NCI-H187 treated with DMSO at 0.1 percent for 48 hours (cell line): Measurements from ENCODE around the gene KRT16.
"Not testable (repeated sequence)": the region's sequence is repeated elsewhere in the genome, so short reads cannot be mapped to it uniquely, and the experiment has no call there.

Experiments
- DNase-seq: peaks from one replicate; lab custom pipeline; 2025; lab: John Stamatoyannopoulos, UW

Gene KRT16

GRCh38 chr17:41647038-41647813, 34.7 kb upstream of the KRT16 start:
- no peak for DNase-seq

GRCh38 chr17:41642252-41643156, 29.9 kb upstream of the KRT16 start:
- DNase-seq = no peak

GRCh38 chr17:41640596-41640995, 28.0 kb upstream of the KRT16 start:
- DNase-seq = not testable (repeated sequence)

- DNase-seq = no peak
These were observed 27.2 kb upstream of the KRT16 start for GRCh38 chr17:41639492-41640473.

- DNase-seq = no peak
These were observed 26.4 kb upstream of the KRT16 start for GRCh38 chr17:41638941-41639340.

- no peak for DNase-seq
These were observed 25.6 kb upstream of the KRT16 start for GRCh38 chr17:41638194-41638593.

GRCh38 chr17:41636652-41637051, 24.1 kb upstream of the KRT16 start:
- no peak for DNase-seq

GRCh38 chr17:41635121-41636097, 22.8 kb upstream of the KRT16 start:
- no peak for DNase-seq

- no peak for DNase-seq
These were observed 22.1 kb upstream of the KRT16 start for GRCh38 chr17:41634639-41635038.

- DNase-seq = no peak
These were observed 21.1 kb upstream of the KRT16 start for GRCh38 chr17:41633556-41634199.

GRCh38 chr17:41632482-41633105, 20.0 kb upstream of the KRT16 start:
- DNase-seq = no peak

GRCh38 chr17:41631898-41632285, 19.3 kb upstream of the KRT16 start:
- no peak for DNase-seq

- DNase-seq = no peak
These were observed 18.7 kb upstream of the KRT16 start for GRCh38 chr17:41631025-41631897.

GRCh38 chr17:41629826-41630670, 17.5 kb upstream of the KRT16 start:
- DNase-seq = no peak

- DNase-seq = no peak
These were observed 16.7 kb upstream of the KRT16 start for GRCh38 chr17:41629316-41629715.

- not testable (repeated sequence) for DNase-seq
These were observed 16.2 kb upstream of the KRT16 start for GRCh38 chr17:41628621-41629255.

GRCh38 chr17:41628073-41628370, 15.5 kb upstream of the KRT16 start:
- DNase-seq = not testable (repeated sequence)
